Testis (tissue), 2 donors: ENCODE results near the gene TNFSF13.

Experiments used
- POLR2A ChIP-seq: fragments of 450-650 bp; IDR thresholded peaks from one replicate; pipeline ENCODE4 v1.6.1; 2017; ENCODE audit warnings: antibody characterized with exemption, mild to moderate bottlenecking, moderate library complexity
- TF ChIP-seq, protein P1 (sequence below), 3 experiments: fragments of 450-650 bp in 2 of 3; fragments of 200-600 bp in 1 of 3; sonication (generic) in 1 of 3; IDR thresholded peaks; one replicate each; pipeline ENCODE4 v1.5.1; 2016 to 2019; ENCODE audit warnings: antibody characterized with exemption in 3 of 3, mild to moderate bottlenecking in 2 of 3, moderate library complexity in 1 of 3

DNA sequence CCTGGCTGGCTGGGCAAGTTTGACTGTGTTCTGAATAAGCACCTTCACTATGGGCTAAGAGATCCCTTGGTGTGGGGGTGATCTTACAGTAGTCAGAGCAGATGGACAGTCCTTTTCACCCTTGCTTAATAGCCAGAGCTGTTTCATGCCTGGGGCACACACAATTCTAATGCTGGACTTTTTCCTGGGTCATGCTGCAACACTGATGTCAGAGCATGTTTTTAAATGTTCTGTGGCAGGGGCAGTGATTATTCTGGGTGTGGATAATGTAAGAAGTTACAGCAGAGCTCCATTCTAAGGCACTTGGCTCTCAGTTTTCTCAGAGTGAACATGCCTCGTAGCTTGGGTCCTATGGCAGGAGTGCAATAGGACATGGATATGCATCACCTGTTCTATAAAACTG is 16.9 kb downstream of the TNFSF13 start:
- TF ChIP-seq, protein P1, sequence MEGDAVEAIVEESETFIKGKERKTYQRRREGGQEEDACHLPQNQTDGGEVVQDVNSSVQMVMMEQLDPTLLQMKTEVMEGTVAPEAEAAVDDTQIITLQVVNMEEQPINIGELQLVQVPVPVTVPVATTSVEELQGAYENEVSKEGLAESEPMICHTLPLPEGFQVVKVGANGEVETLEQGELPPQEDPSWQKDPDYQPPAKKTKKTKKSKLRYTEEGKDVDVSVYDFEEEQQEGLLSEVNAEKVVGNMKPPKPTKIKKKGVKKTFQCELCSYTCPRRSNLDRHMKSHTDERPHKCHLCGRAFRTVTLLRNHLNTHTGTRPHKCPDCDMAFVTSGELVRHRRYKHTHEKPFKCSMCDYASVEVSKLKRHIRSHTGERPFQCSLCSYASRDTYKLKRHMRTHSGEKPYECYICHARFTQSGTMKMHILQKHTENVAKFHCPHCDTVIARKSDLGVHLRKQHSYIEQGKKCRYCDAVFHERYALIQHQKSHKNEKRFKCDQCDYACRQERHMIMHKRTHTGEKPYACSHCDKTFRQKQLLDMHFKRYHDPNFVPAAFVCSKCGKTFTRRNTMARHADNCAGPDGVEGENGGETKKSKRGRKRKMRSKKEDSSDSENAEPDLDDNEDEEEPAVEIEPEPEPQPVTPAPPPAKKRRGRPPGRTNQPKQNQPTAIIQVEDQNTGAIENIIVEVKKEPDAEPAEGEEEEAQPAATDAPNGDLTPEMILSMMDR (IDR thresholded peaks at IDR 0.05), result no peak
- no peak for TF ChIP-seq POLR2A
